OCI-LY7 (cell line): ENCODE data around the gene SLC44A5.
"Not testable (repeated sequence)": the region's sequence is repeated elsewhere in the genome, so short reads cannot be mapped to it uniquely, and the experiment has no call there.

Source experiments
- EZH2phosphoT487 ChIP-seq: fragments of 200-600 bp; sonication (generic); IDR thresholded peaks from 2 replicates; pipeline ENCODE4 v1.6.1; 2018; ENCODE audit warnings: low read depth, borderline replicate concordance, mild to moderate bottlenecking, mixed run types, antibody characterized with exemption, low read length, moderate library complexity, mixed read lengths
- TF ChIP-seq, protein P1 (sequence below): fragments of 200-600 bp; sonication (generic); conservative IDR thresholded peaks from 2 replicates; pipeline ENCODE4 v1.5.1; 2014; ENCODE audit warnings: mild to moderate bottlenecking, antibody characterized with exemption, low read length, moderate library complexity, mixed read lengths

DNA sequence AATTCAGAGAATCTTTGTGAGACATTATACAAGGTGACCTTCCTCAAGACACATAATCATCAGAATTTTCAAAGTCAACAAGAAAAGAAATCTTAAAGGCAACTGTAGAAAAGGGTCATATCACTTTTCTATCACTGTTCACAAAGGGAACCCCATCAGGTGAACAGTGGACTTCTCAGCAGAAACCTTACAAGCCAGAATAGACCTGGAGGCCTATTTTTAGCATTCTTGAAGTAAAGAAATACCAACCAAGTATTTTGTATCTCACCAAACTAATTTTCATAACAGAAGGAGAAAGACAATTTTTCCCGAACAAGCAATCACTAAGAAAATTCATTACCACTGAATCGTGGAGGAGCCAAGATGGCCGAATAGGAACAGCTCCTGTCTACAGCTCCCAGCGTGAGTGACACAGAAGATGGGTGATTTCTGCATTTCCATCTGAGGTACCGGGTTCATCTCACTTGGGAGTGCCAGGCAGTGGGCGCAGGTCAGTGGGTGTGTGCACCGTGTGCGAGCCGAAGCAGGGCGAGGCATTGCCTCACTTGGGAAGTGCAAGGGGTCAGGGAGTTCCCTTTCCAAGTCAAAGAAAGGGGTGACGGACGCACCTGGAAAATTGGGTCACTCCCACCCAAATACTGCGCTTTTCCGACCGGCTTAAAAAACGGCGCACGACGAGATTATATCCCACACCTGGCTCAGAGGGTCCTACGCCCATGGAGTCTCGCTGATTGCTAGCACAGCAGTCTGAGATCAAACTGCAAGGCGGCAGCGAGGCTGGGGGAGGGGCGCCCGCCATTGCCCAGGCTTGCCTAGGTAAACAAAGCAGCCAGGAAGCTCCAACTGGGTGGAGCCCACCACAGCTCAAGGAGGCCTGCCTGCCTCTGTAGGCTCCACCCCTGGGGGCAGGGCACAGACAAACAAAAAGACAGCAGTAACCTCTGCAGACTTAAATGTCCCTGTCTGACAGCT lies 235.2 kb downstream of the SLC44A5 start:
- not testable (repeated sequence) for TF ChIP-seq EZH2phosphoT487
- TF ChIP-seq, protein P1, sequence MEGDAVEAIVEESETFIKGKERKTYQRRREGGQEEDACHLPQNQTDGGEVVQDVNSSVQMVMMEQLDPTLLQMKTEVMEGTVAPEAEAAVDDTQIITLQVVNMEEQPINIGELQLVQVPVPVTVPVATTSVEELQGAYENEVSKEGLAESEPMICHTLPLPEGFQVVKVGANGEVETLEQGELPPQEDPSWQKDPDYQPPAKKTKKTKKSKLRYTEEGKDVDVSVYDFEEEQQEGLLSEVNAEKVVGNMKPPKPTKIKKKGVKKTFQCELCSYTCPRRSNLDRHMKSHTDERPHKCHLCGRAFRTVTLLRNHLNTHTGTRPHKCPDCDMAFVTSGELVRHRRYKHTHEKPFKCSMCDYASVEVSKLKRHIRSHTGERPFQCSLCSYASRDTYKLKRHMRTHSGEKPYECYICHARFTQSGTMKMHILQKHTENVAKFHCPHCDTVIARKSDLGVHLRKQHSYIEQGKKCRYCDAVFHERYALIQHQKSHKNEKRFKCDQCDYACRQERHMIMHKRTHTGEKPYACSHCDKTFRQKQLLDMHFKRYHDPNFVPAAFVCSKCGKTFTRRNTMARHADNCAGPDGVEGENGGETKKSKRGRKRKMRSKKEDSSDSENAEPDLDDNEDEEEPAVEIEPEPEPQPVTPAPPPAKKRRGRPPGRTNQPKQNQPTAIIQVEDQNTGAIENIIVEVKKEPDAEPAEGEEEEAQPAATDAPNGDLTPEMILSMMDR, result not testable (repeated sequence)
